Lung (tissue), 12 donors: Measurements from ENCODE around the gene KNDC1. TPM values are rescaled to one million over a fixed set of nuclear protein-coding genes. Genes with fewer than 3 reads are reported as not detected.

Experiments used
- ATAC-seq: fragments of 200-7000 bp; cut with Tn5 transposase; one replicate; pipeline ENCODE4 v1.9.1; 2020; ENCODE audit warnings: moderate number of reproducible peaks; ENCODE audit not compliant: insufficient read depth, low FRiP score
- DNase-seq, 3 donors: peaks; one replicate each; pipeline ENCODE4 v3.0.0-alpha.2; 2013 to 2017
- H3K27ac ChIP-seq, 2 donors: one replicate each; pipeline ENCODE4 v1.5.1; 2013; ENCODE audit warnings: mild to moderate bottlenecking in 2 of 2, moderate library complexity in 2 of 2, control low read depth in 1 of 2, inconsistent platforms in 1 of 2, low read depth in 1 of 2, low read length in 1 of 2
- H3K27me3 ChIP-seq, 3 donors: one replicate each; pipeline ENCODE4 v1.5.1; 2013; ENCODE audit warnings: low read length in 2 of 3; ENCODE audit not compliant: control insufficient read depth in 3 of 3, insufficient read depth in 3 of 3
- H3K36me3 ChIP-seq, 4 donors: one replicate each; pipeline ENCODE4 v1.5.1; 2013; ENCODE audit warnings: low read length in 4 of 4, mild to moderate bottlenecking in 1 of 4, moderate library complexity in 1 of 4; ENCODE audit not compliant: control insufficient read depth in 4 of 4, insufficient read depth in 4 of 4
- H3K4me1 ChIP-seq, 5 donors: one replicate each; pipeline ENCODE4 v1.5.1; 2013; ENCODE audit warnings: low read length in 5 of 5, mild to moderate bottlenecking in 2 of 5, moderate library complexity in 1 of 5; ENCODE audit not compliant: control insufficient read depth in 5 of 5, insufficient read depth in 5 of 5
- H3K4me3 ChIP-seq: one replicate; pipeline ENCODE4 v1.5.1; 2013; ENCODE audit warnings: mild to moderate bottlenecking, control low read depth, moderate library complexity
- H3K9ac ChIP-seq, 2 donors: one replicate each; pipeline ENCODE4 v1.5.1; 2013; ENCODE audit warnings: low read length in 2 of 2, control low read depth in 1 of 2; ENCODE audit not compliant: insufficient read depth in 1 of 2
- H3K9me3 ChIP-seq, 4 donors: one replicate each; pipeline ENCODE4 v1.5.1; 2013; ENCODE audit warnings: low read length in 3 of 4, mild to moderate bottlenecking in 1 of 4, moderate library complexity in 1 of 4; ENCODE audit not compliant: control insufficient read depth in 4 of 4, insufficient read depth in 3 of 4
- WGBS, 2 donors: extraction: QIAGEN DNeasy Blood & Tissue Kit; methylation state at CpG; one replicate each; pipeline ENCODE4 v1.1.7; 2013; 5-methylcytosine and 5-hydroxymethylcytosine counted together
- polyA plus RNA-seq, 2 donors: library from polyadenylated mRNA; stranded (reverse); fragments of 200-250 nt; gene quantifications; one replicate each; pipeline ENCODE4 v1.2.1, GENCODE V29; 2013
- total RNA-seq, 2 donors: library from RNA; depleted of rRNA in 1 of 2; stranded (reverse); fragments of >200 nt in 1 of 2; gene quantifications; one replicate each; pipeline ENCODE4 v1.2.1, GENCODE V29; 2014 to 2021
- TF ChIP-seq, protein P1 (sequence below): IDR thresholded peaks from 2 replicates; pipeline ENCODE4 v1.5.1; 2012; ENCODE audit warnings: mild to moderate bottlenecking; ENCODE audit errors: control extremely low read depth, extremely low read depth
- donor health status: control.
- donor health status: control.
- donor health status: Bipolar disorder and iron deficiency.
- donor health status: healthy.
- donor health status: DM: yes; HTN: yes; CAD: no.

The KNDC1 gene
- total and polyA plus RNA-seq, 4 donors = 3.2 to 21.0 (median 6.7) TPM

DNA sequence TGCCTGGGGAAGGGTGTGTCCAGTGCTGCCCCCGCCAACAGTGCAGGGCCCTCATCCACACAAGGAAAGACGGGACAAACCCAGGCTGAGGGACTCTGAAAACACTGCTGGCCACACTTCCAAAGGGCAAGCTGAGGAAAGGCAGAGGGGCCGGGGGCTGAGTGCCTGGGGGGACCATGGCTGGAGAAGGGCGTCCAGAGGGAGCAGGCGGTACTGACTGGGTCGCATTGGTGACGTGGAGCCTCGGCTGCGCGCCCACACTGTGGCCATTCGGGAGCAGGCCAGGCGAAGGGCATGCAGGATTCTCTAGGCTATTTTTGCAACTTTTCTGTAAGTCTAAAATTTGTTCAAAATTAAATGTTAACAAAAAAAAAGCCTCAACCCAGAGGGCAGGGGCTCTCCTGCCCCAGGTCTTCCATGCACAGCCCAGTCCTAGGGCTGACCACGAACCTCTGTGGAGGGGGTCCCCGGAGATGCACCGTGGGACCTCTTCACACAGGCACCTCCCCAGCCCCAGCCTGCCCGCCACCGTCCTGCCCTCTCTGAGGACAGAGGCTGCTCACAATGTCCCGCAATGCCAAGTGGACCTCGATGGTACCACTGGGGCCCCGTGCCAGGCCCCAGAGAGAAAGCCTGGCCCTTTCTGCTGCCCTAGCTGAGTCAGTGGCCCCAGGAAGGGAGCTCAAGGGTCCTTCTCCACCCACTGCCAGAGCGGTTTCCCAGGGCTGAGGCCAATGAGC, 106.2 kb downstream of the KNDC1 start:
- Histone ChIP-seq H3K4me1 (peaks cover 0 to 10% (median 3%) of the 10 kb centered on the region in 5 donors), H3K36me3 (peaks cover 0 to 16% (median 0%) of the 10 kb centered on the region in 4 donors), H3K9me3 (no peaks in the 10 kb centered on the region), H3K27me3 (no peaks in the 10 kb centered on the region), H3K4me3 (no peak overlapping the region), H3K9ac (no peak overlapping the region), H3K27ac (no peak overlapping the region)
- ATAC-seq (no peak), DNase-seq (no peak)
- WGBS, 2 donors = 91 to 95% methylated on average over 21 of the region's 21 CpGs
- TF ChIP-seq, protein P1, sequence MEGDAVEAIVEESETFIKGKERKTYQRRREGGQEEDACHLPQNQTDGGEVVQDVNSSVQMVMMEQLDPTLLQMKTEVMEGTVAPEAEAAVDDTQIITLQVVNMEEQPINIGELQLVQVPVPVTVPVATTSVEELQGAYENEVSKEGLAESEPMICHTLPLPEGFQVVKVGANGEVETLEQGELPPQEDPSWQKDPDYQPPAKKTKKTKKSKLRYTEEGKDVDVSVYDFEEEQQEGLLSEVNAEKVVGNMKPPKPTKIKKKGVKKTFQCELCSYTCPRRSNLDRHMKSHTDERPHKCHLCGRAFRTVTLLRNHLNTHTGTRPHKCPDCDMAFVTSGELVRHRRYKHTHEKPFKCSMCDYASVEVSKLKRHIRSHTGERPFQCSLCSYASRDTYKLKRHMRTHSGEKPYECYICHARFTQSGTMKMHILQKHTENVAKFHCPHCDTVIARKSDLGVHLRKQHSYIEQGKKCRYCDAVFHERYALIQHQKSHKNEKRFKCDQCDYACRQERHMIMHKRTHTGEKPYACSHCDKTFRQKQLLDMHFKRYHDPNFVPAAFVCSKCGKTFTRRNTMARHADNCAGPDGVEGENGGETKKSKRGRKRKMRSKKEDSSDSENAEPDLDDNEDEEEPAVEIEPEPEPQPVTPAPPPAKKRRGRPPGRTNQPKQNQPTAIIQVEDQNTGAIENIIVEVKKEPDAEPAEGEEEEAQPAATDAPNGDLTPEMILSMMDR = no peak

DNA sequence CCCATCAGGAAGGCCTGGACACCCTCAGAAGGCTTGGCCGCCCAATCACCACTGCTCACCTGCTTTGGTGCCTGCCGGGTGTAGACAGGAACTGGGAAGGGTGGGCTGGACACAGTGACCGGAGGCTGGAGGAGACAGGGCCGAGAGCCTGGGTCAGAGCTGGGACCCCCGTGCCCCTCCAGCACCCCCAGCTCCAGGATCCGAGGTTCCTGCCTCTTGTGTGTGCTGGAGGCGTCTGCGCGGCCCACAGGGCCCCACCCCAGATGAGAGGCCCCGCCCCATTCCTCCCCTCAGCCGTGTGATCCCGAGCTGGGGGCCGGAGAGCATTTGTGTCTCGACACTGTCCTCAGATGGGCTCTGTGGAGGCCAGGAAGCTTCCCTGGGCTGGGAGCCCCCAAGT, 107.3 kb downstream of the KNDC1 start:
- WGBS, 2 donors = 84 to 88% methylated on average over 14 of the region's 14 CpGs
- H3K4me1 ChIP-seq = peaks cover 0 to 6% (median 3%) of the 10 kb centered on the region in 5 donors
- no peak for ATAC-seq
- peaks cover 0 to 22% (median 0%) of the 10 kb centered on the region in 4 donors for H3K36me3 ChIP-seq
- no peak for DNase-seq
- H3K9me3 ChIP-seq = no peaks in the 10 kb centered on the region
- H3K4me3 ChIP-seq = no peak overlapping the region
- H3K27ac ChIP-seq = no peak overlapping the region
- TF ChIP-seq, protein P1 = no peak
- H3K27me3 ChIP-seq = no peaks in the 10 kb centered on the region
- H3K9ac ChIP-seq = no peak overlapping the region

DNA sequence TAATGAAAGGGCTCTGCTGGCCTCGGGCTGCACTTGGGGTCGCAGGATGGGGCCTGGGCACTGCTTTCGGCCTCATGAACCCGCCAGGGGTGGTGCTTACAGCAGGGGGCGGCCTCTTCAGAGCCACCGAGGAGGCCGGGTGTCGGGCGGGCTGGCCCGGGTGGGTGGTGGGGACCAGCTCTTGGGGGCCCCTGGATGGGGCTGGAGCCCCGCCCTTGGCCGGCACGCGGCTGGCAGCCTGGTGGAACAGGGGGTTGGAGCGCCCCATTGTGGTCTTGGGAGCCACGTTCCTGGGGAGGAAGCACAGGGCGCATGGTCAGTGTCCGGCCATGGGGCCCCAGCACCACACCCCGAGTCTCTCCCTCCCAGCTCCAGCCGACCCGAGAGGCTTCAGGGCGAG, 107.8 kb downstream of the KNDC1 start:
- 91 to 93% methylated on average over 18 to 22 of the region's 22 CpGs for WGBS, 2 donors
- Histone ChIP-seq H3K4me3 (no peak overlapping the region), H3K4me1 (peaks cover 0 to under 1% (median 0%) of the 10 kb centered on the region in 5 donors), H3K9ac (no peak overlapping the region), H3K27ac (no peak overlapping the region), H3K27me3 (no peaks in the 10 kb centered on the region), H3K36me3 (peaks cover 0 to 24% (median 0%) of the 10 kb centered on the region in 4 donors), H3K9me3 (no peaks in the 10 kb centered on the region)
- TF ChIP-seq, protein P1 = no peak
- DNase-seq (no peak), ATAC-seq (no peak)
